Progenitor cell of endocrine pancreas (in vitro differentiated cells): ENCODE results near the gene AHSP. TPM values are rescaled to one million over a fixed set of nuclear protein-coding genes. Genes with fewer than 3 reads are reported as not detected.
A peak's percentile ranks its signal among the peaks of the same experiment; 100 is the strongest.

Source experiments
- DNase-seq: peaks from one replicate; pipeline ENCODE4 v3.0.0; 2021; ENCODE audit warnings: low spot score; ENCODE audit not compliant: unreplicated experiment
- H3K27ac Mint-ChIP-seq: 2 replicates; pipeline ENCODE4 v1.8.0; 2021; ENCODE audit warnings: mild to moderate bottlenecking, moderate library complexity, mixed read lengths
- H3K27me3 Mint-ChIP-seq: 2 replicates; pipeline ENCODE4 v1.8.0; 2021; ENCODE audit warnings: mixed read lengths
- H3K36me3 Mint-ChIP-seq: 2 replicates; pipeline ENCODE4 v1.8.0; 2022; ENCODE audit warnings: mixed read lengths; ENCODE audit not compliant: insufficient read depth
- H3K4me1 Mint-ChIP-seq: 2 replicates; pipeline ENCODE4 v1.8.0; 2021; ENCODE audit warnings: low read depth, mixed read lengths
- H3K4me3 Mint-ChIP-seq: 2 replicates; pipeline ENCODE4 v1.8.0; 2021; ENCODE audit warnings: low read depth, mild to moderate bottlenecking, moderate library complexity, mixed read lengths
- H3K9me3 Mint-ChIP-seq: 2 replicates; pipeline ENCODE4 v1.8.0; 2021; ENCODE audit warnings: low read depth, mixed read lengths
- CTCF ChIP-seq: fragments of 200-600 bp; sonication (generic); IDR thresholded peaks from one replicate; pipeline ENCODE4 v1.5.0; 2021; ENCODE audit warnings: antibody characterized with exemption, mild to moderate bottlenecking; ENCODE audit not compliant: unreplicated experiment
- total RNA-seq: library from RNA; stranded (reverse); gene quantifications from 2 replicates; pipeline ENCODE4 v1.2.1, GENCODE V29; 2021

AHSP gene
- total RNA-seq, 1 donor from 2014 or later: not detected

DNA sequence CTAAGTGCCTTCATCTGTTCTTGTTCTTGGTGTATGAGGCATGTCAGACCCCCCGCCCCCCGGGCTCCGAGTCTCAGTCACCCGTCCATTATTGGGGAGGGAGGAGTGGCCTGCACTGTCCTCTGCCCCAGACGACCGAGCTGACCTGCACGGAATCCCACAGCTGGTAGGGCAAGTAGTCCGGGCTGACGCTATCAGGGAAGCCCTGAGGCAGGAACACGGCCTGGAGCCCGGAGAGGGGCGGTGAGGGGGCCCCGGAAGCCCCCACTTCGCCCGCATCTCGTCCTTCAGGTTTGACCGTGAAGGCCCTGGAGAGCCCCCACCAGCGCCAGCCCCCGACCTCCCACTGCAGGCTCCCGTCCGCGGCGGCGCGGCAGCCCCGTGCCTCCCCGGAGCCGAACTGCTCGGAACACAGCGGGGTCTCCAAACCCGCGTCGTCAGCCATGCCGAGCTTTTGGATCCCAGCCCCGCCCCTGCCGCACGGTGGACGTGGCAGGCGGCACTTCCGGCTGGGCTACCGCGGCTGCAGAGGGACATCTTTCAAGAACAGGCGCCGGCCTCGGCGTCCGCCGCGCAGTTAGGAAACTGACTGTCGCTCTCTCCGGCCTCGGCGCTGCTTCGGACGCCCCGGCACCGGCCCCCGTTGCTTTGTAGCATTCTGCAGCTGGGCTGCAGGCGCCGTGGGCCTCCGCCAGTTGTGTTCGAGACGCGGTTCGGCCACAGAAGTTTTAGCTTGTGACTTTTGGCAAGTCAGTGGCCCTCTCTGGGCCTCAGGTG lies 19.6 kb upstream of the AHSP start, which contains the start of gene RUSF1:
Gene RUSF1 (minus strand): TSS at position 463 of the 777 bp plus-strand sequence. CDS start 18 bp downstream, at position 445.
- Mint-ChIP-seq H3K9me3 (no peaks in the 10 kb centered on the region), H3K4me3 (peak within 1 kb of the TSS; percentile 93), H3K27ac (peak within 1 kb of the TSS; percentile 98), H3K36me3 (no peaks in the 10 kb centered on the region), H3K4me1 (peaks cover 21% of the 10 kb centered on the region), H3K27me3 (peaks cover 10% of the 10 kb centered on the region)
- peak; percentile 74 for DNase-seq
- TF ChIP-seq CTCF: no peak

GRCh38 chr16:31508706-31509195 lies 18.9 kb upstream of the AHSP start:
- TF ChIP-seq CTCF: no peak
- peaks cover 21% of the 10 kb centered on the region for H3K4me1 Mint-ChIP-seq
- H3K36me3 Mint-ChIP-seq: no peaks in the 10 kb centered on the region
- H3K27ac Mint-ChIP-seq: peak overlapping the region; percentile 98
- H3K9me3 Mint-ChIP-seq: no peaks in the 10 kb centered on the region
- H3K4me3 Mint-ChIP-seq: peak overlapping the region; percentile 93
- H3K27me3 Mint-ChIP-seq: peaks cover 13% of the 10 kb centered on the region
- no peak for DNase-seq

- H3K27me3 Mint-ChIP-seq: peaks cover 13% of the 10 kb centered on the region
- no peak for TF ChIP-seq CTCF
- peaks cover 10% of the 10 kb centered on the region for H3K4me1 Mint-ChIP-seq
- H3K9me3 Mint-ChIP-seq: peaks cover 7% of the 10 kb centered on the region
- H3K36me3 Mint-ChIP-seq: no peaks in the 10 kb centered on the region
- no peak for DNase-seq
- no peak overlapping the region for H3K27ac Mint-ChIP-seq
- H3K4me3 Mint-ChIP-seq: no peak overlapping the region
Measured at GRCh38 chr16:31513126-31513525, 14.6 kb upstream of the AHSP start.

- H3K4me1 Mint-ChIP-seq: peaks cover 5% of the 10 kb centered on the region
- H3K4me3 Mint-ChIP-seq: no peak overlapping the region
- DNase-seq: no peak
- H3K27ac Mint-ChIP-seq: no peak overlapping the region
- no peaks in the 10 kb centered on the region for H3K36me3 Mint-ChIP-seq
- peaks cover 13% of the 10 kb centered on the region for H3K27me3 Mint-ChIP-seq
- H3K9me3 Mint-ChIP-seq: peaks cover 7% of the 10 kb centered on the region
- no peak for TF ChIP-seq CTCF
Measured at GRCh38 chr16:31513884-31514283, 13.8 kb upstream of the AHSP start.

GRCh38 chr16:31517800-31518402 lies 9.8 kb upstream of the AHSP start:
- Mint-ChIP-seq H3K27me3 (peaks cover 15% of the 10 kb centered on the region), H3K4me1 (no peaks in the 10 kb centered on the region), H3K4me3 (no peak overlapping the region), H3K27ac (no peak overlapping the region), H3K9me3 (peaks cover 7% of the 10 kb centered on the region), H3K36me3 (no peaks in the 10 kb centered on the region)
- TF ChIP-seq CTCF: no peak
- no peak for DNase-seq
